HepG2 (cell line): ENCODE data around the gene BTN1A1. TPM values are rescaled to one million over a fixed set of nuclear protein-coding genes. Genes with fewer than 3 reads are reported as not detected.
A peak's percentile ranks its signal among the peaks of the same experiment; 100 is the strongest.

Experiments used
- AGO2 ChIP-seq: fragments of 200-400 bp; formaldehyde crosslinking; optimal IDR thresholded peaks from 2 replicates; pipeline ENCODE3; 2017; ENCODE audit warnings: mild to moderate bottlenecking, low read depth, low read length, moderate library complexity
- HMGXB4 ChIP-seq, 2 experiments: sonication (generic) in 1 of 2; formaldehyde crosslinking in 1 of 2; IDR thresholded peaks; 2 replicates each; pipeline versions ENCODE4 v1.4.0 to v1.6.1; 2018 to 2020; ENCODE audit warnings: missing genetic modification reagents in 2 of 2, borderline replicate concordance in 1 of 2, low read depth in 1 of 2, mild to moderate bottlenecking in 1 of 2, missing biosample characterization in 1 of 2
- HOXD1 ChIP-seq: sonication (generic); formaldehyde crosslinking; IDR thresholded peaks from 2 replicates; pipeline ENCODE4 v1.5.0; 2020; ENCODE audit warnings: missing genetic modification reagents
- MEIS1 ChIP-seq: sonication (generic); formaldehyde crosslinking; IDR thresholded peaks from 2 replicates; pipeline ENCODE4 v1.9.0; 2021; ENCODE audit warnings: mild to moderate bottlenecking, missing genetic modification reagents, moderate library complexity, borderline replicate concordance
- PPARG ChIP-seq: conservative IDR thresholded peaks from 2 replicates; pipeline ENCODE4 v1.6.1; 2016; ENCODE audit warnings: missing biosample characterization, missing genetic modification reagents
- SMAD3 ChIP-seq: sonication (generic); formaldehyde crosslinking; IDR thresholded peaks from 2 replicates; pipeline ENCODE4 v1.4.0; 2020; ENCODE audit warnings: missing genetic modification reagents
- SOX5 ChIP-seq: IDR thresholded peaks from 2 replicates; pipeline ENCODE4 v1.6.1; 2016; ENCODE audit warnings: borderline replicate concordance
- ZBTB3 ChIP-seq: sonication (generic); formaldehyde crosslinking; IDR thresholded peaks from 2 replicates; pipeline ENCODE4 v1.4.0; 2020; ENCODE audit warnings: low read depth, mild to moderate bottlenecking, moderate library complexity, missing genetic modification reagents, borderline replicate concordance
- ZBTB40 ChIP-seq, 2 experiments: fragments of 450-650 bp in 1 of 2; sonication (generic) in 1 of 2; formaldehyde crosslinking in 1 of 2; IDR thresholded peaks; 2 replicates each; pipeline versions ENCODE4 v1.6.1 to v1.8.0; 2016 to 2022; ENCODE audit warnings: antibody characterized with exemption in 1 of 2, mild to moderate bottlenecking in 1 of 2, missing genetic modification reagents in 1 of 2
- ZNF337 ChIP-seq: sonication (generic); formaldehyde crosslinking; IDR thresholded peaks from 2 replicates; pipeline ENCODE4 v1.5.1; 2020; ENCODE audit warnings: missing genetic modification reagents, low read depth, mild to moderate bottlenecking, borderline replicate concordance
- ZNF704 ChIP-seq: sonication (generic); formaldehyde crosslinking; IDR thresholded peaks from 2 replicates; pipeline ENCODE4 v1.8.1; 2023; ENCODE audit warnings: mild to moderate bottlenecking, inconsistent platforms, moderate library complexity, missing genetic modification reagents, borderline replicate concordance
- ZNF879 ChIP-seq: sonication (generic); formaldehyde crosslinking; IDR thresholded peaks from 2 replicates; pipeline ENCODE4 v1.8.1; 2023; ENCODE audit warnings: missing genetic modification reagents
- ZSCAN22 ChIP-seq: sonication (generic); formaldehyde crosslinking; IDR thresholded peaks from 2 replicates; pipeline ENCODE4 v1.4.0; 2020; ENCODE audit warnings: mild to moderate bottlenecking, missing genetic modification reagents
- ZSCAN25 ChIP-seq: sonication (generic); formaldehyde crosslinking; IDR thresholded peaks from 2 replicates; pipeline ENCODE4 v1.8.0; 2022; ENCODE audit warnings: mild to moderate bottlenecking, missing genetic modification reagents
- ZUFSP ChIP-seq: sonication (generic); formaldehyde crosslinking; IDR thresholded peaks from 2 replicates; pipeline ENCODE4 v1.9.0; 2021; ENCODE audit warnings: missing genetic modification reagents, mild to moderate bottlenecking, borderline replicate concordance
- polyA plus RNA-seq, 8 experiments: library from polyadenylated mRNA; depleted of rRNA in 3 of 8; stranded (reverse) in 7 of 8; unstranded in 1 of 8; fragments of >200 nt; fragmentation: Illumina TruSeq in 4 of 8; extraction: Trizol in 4 of 8; gene quantifications; 2 replicates each; pipeline versions ENCODE4 v1.2.1 to v1.2.3, GENCODE V29; 2011 to 2016; ENCODE audit warnings: low read depth in 4 of 8, missing spikeins in 1 of 8, mixed read lengths in 1 of 8; ENCODE audit not compliant: insufficient read depth in 1 of 8
- total RNA-seq, 5 experiments: library from RNA; depleted of rRNA; stranded (reverse); fragments of >200 nt; fragmentation: Illumina TruSeq; extraction: Trizol; gene quantifications; 2 replicates each; pipeline ENCODE4 v1.2.3, GENCODE V29; 2016; ENCODE audit warnings: low read depth in 1 of 5

Gene BTN1A1
- total and polyA plus RNA-seq, 2 of the 13 experiments (the other 11 are each of a cell fraction or from before 2014, with no cell fraction given), result 0.04 TPM; not detected in 1

GRCh38 chr6:26553264-26553634, 53.1 kb downstream of the BTN1A1 start (continued):
- no peak for TF ChIP-seq ZBTB40 (IDR thresholded peaks at IDR 0.05)
- TF ChIP-seq ZBTB40 (CRISPR knock-in tag; IDR thresholded peaks at IDR 0.05), result peak; percentile 45; the same call in 1 of the 2 replicates
- no peak for TF ChIP-seq MEIS1 (CRISPR knock-in tag)
- no peak for TF ChIP-seq AGO2
- peak; percentile 70; the same call in 1 of the 2 replicates for TF ChIP-seq SMAD3 (CRISPR knock-in tag)
- no peak for TF ChIP-seq HOXD1 (CRISPR knock-in tag)
- peak; percentile 51; the same call in 1 of the 2 replicates for TF ChIP-seq PPARG
- peak; percentile 74; the same call in 1 of the 2 replicates for TF ChIP-seq ZNF337 (CRISPR knock-in tag)
- peak; percentile 96 to 99 for TF ChIP-seq HMGXB4 (CRISPR knock-in tag; IDR thresholded peaks at IDR 0.05; ENCODE audit: borderline replicate concordance in 1 of 2, low read depth in 1 of 2)
- no peak for TF ChIP-seq ZNF879 (CRISPR knock-in tag)
- TF ChIP-seq ZBTB3 (CRISPR knock-in tag), result peak; percentile 50; the same call in 1 of the 2 replicates
- TF ChIP-seq ZNF704 (CRISPR knock-in tag), result no peak
- peak; percentile 89 for TF ChIP-seq ZSCAN22 (CRISPR knock-in tag)
- peak; percentile 29; the same call in 1 of the 2 replicates for TF ChIP-seq SOX5 (CRISPR knock-in tag)
- no peak for TF ChIP-seq ZUFSP (CRISPR knock-in tag)
- 0 out of 2 replicates have a peak, but pooled peaks have one; percentile 21 for TF ChIP-seq ZSCAN25
- TF ChIP-seq, all 625 proteins: peak for 135
